ENCODE measurements around the gene MAL.

MAL gene

DNA sequence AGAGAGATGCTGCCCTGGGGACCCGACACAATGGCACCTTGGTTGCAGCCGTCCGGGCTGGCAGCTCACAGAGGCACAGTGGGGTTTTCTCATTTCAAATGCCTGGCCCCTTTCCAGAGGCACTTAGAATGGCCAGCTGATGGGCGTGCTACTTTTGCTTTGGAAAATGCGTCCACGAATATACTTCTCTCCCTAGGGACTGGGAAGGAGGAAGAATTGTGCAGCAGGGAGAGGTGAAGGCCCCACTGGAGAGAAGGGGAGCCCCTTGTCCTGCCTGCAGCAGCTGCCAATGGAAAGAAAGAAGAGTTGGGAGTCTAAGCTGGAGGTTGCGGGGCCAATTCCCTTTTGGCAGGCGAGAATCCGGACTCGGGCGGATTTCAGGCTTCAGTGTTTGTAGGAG, 1.1 kb upstream of the MAL start:
- H3K9me3 ChIP-seq (ENCODE audit: control insufficient read depth in 2 of 2, low read length in 2 of 2) = no peaks in the 10 kb centered on the region
- peak overlapping the region; percentile 78 for H3K27ac ChIP-seq (ENCODE audit: low read length)
- H3K4me1 ChIP-seq (ENCODE audit: control insufficient read depth, insufficient read depth, low read length) = peaks cover 23% of the 10 kb centered on the region
- peak overlapping the region in 1 of 2 donors; percentile 29 for H3K4me3 ChIP-seq (ENCODE audit: low read length in 2 of 2)
- H3K27me3 ChIP-seq (ENCODE audit: control insufficient read depth in 1 of 2, insufficient read depth in 2 of 2, low read length in 2 of 2) = peaks cover 26 to 45% of the 10 kb centered on the region in 2 donors
- no peak overlapping the region for H3K9ac ChIP-seq (ENCODE audit: low read length in 2 of 2)
- no peaks in the 10 kb centered on the region for H3K36me3 ChIP-seq (ENCODE audit: control insufficient read depth in 2 of 2, insufficient read depth in 2 of 2, low read length in 2 of 2)

DNA sequence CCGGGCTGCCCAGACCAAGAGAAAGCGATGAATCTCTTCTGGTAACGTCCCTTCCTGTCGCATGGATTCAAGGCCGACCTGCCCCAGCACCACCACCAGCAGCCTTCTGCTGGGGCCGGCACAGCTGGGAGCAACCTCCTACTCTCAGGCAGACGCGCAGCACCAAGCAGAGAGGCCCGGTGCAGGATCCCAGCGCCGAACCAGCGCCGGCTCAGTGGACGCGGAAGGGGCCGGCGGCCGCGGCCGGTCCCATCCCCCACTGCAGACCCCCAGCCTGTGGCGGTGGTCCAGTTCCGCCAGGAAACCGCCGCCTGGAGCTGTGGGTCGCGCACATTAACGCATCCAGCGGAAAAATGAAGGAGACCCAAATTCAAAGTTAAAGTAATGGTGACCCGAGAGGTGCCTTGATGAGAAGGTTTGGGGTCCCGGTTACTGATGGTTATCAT, 525 bp upstream of the MAL start:
- H3K36me3 ChIP-seq (ENCODE audit: control insufficient read depth in 2 of 2, insufficient read depth in 2 of 2, low read length in 2 of 2) = no peaks in the 10 kb centered on the region
- H3K9ac ChIP-seq (ENCODE audit: low read length in 2 of 2) = peak overlapping the region; percentile 22 to 47
- H3K9me3 ChIP-seq (ENCODE audit: control insufficient read depth in 2 of 2, low read length in 2 of 2) = no peaks in the 10 kb centered on the region
- peaks cover 23% of the 10 kb centered on the region for H3K4me1 ChIP-seq (ENCODE audit: control insufficient read depth, insufficient read depth, low read length)
- H3K4me3 ChIP-seq (ENCODE audit: low read length in 2 of 2) = peak overlapping the region in 1 of 2 donors; percentile 73
- peaks cover 26 to 45% of the 10 kb centered on the region in 2 donors for H3K27me3 ChIP-seq (ENCODE audit: control insufficient read depth in 1 of 2, insufficient read depth in 2 of 2, low read length in 2 of 2)
- H3K27ac ChIP-seq (ENCODE audit: low read length) = peak overlapping the region; percentile 78

DNA sequence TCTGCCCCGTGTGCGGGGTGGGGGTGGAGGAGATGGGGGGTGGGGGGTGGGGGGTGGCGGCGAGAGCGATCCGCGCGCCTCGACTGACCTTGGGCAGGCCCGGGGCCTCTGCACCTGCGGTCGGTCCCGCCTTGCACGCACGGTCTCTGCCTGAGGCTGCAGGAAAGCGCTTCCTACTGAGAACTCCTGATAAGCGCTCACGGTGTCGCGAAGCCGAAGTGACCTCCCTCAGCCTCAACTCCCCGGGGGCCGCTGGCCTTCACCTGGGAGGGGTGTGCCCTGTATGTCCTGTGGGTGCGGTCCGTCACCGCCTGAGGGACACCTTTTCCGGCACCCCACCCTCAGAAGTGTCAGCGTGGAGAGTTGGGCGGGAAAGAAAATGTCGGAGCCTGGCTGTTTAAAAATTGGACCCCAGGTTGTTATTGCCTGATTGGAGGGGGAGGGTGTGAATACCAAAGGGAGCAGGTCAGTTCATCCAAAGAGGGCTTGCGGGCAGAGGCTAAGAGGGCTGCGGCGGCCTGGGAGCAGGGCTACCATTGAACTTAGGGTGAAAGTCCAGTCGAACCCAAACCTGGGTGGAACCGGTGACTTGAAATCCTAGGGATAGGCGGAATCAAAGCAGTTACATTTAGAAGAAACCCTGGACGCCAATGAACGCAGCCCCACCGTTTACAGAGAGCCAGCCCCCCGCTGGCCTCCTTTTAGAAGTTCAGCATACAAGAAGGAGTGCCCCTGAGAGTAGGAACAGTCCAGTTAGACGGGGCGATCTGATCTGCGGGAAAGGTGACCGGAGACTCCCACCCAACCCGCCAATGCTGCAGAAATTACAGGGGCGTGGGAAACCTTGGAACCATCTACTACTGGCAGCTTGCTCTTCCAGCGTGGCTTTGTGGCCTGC, 1.2 kb downstream of the MAL start:
- no peaks in the 10 kb centered on the region for H3K36me3 ChIP-seq (ENCODE audit: control insufficient read depth in 2 of 2, insufficient read depth in 2 of 2, low read length in 2 of 2)
- peaks cover 25 to 45% of the 10 kb centered on the region in 2 donors for H3K27me3 ChIP-seq (ENCODE audit: control insufficient read depth in 1 of 2, insufficient read depth in 2 of 2, low read length in 2 of 2)
- H3K9ac ChIP-seq (ENCODE audit: low read length in 2 of 2) = peak overlapping the region in 1 of 2 donors; percentile 9
- no peaks in the 10 kb centered on the region for H3K9me3 ChIP-seq (ENCODE audit: control insufficient read depth in 2 of 2, low read length in 2 of 2)
- H3K4me1 ChIP-seq (ENCODE audit: control insufficient read depth, insufficient read depth, low read length) = peaks cover 24% of the 10 kb centered on the region
- no peak overlapping the region for H3K27ac ChIP-seq (ENCODE audit: low read length)
- H3K4me3 ChIP-seq (ENCODE audit: low read length in 2 of 2) = peak overlapping the region in 1 of 2 donors; percentile 73

DNA sequence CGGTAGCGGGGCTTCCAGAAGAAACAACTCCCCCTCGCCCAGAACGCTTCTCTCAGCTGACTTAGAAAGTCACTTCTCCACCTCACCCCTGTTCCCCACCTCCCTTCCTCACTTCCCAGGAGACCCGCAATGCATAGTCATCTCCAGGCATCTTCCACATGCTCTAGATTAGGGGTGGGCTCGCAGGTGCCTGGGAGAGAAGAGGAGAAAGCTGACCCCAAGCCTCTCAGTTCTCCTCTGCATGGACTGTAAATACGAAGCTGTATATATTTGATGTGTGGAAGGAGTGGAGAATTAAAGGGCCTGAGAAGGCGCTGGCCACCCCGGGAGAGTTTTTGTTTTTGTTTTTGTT, 1.8 kb downstream of the MAL start:
- Histone ChIP-seq H3K27me3 (ENCODE audit: control insufficient read depth in 1 of 2, insufficient read depth in 2 of 2, low read length in 2 of 2) (peaks cover 22 to 45% of the 10 kb centered on the region in 2 donors), H3K27ac (ENCODE audit: low read length) (no peak overlapping the region), H3K9ac (ENCODE audit: low read length in 2 of 2) (no peak overlapping the region), H3K4me3 (ENCODE audit: low read length in 2 of 2) (peak overlapping the region in 1 of 2 donors; percentile 73), H3K4me1 (ENCODE audit: control insufficient read depth, insufficient read depth, low read length) (peaks cover 20% of the 10 kb centered on the region), H3K36me3 (ENCODE audit: control insufficient read depth in 2 of 2, insufficient read depth in 2 of 2, low read length in 2 of 2) (no peaks in the 10 kb centered on the region), H3K9me3 (ENCODE audit: control insufficient read depth in 2 of 2, low read length in 2 of 2) (no peaks in the 10 kb centered on the region)

DNA sequence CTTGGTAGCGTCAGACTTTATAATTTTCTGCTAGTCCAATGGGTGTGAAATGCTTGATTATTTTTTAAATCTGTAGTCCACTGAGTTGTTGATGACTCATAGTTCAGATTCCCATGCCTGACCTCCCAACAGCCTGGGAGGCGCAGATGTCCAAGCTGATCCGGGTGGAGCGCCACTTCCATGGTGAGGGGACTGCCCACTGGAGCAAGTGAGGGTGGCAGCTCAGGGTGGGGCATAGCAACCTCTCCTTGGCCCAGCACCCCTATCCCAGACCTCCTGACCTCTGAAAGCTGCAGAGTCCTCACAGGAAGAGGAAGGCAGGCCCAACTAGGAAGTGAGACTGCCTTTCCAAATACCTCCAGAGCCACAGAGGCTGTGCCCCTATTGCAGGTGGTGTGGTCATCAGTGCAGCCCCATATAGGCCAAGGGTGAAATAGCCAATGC, 4.4 kb downstream of the MAL start:
- no peak overlapping the region for H3K4me3 ChIP-seq (ENCODE audit: low read length in 2 of 2)
- no peak overlapping the region for H3K9ac ChIP-seq (ENCODE audit: low read length in 2 of 2)
- H3K27me3 ChIP-seq (ENCODE audit: control insufficient read depth in 1 of 2, insufficient read depth in 2 of 2, low read length in 2 of 2) = peaks cover 13 to 23% of the 10 kb centered on the region in 2 donors
- H3K36me3 ChIP-seq (ENCODE audit: control insufficient read depth in 2 of 2, insufficient read depth in 2 of 2, low read length in 2 of 2) = no peaks in the 10 kb centered on the region
- H3K9me3 ChIP-seq (ENCODE audit: control insufficient read depth in 2 of 2, low read length in 2 of 2) = no peaks in the 10 kb centered on the region
- H3K4me1 ChIP-seq (ENCODE audit: control insufficient read depth, insufficient read depth, low read length) = peaks cover 13% of the 10 kb centered on the region
- H3K27ac ChIP-seq (ENCODE audit: low read length) = no peak overlapping the region

DNA sequence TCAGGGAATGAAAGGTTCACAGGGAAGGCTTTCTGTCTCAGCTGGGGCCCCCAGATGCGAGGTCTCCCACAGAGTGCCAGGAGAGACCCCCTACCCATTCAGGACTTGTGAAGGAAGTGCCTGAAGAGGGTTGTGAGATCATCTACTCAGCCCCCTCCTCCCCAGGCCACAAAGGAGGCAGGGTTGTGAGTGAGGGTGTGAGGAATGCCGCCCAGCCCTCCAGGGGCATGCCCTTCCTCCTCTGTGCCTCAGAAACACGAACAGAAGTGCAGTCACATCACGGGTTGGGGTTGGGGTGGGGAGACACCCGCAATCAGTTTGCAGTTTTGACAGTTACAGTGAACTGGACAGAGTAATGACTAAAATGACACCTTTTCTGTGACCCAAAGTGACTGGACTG, 5.0 kb downstream of the MAL start:
- Histone ChIP-seq H3K9me3 (ENCODE audit: control insufficient read depth in 2 of 2, low read length in 2 of 2) (no peaks in the 10 kb centered on the region), H3K27ac (ENCODE audit: low read length) (no peak overlapping the region), H3K4me3 (ENCODE audit: low read length in 2 of 2) (no peak overlapping the region), H3K27me3 (ENCODE audit: control insufficient read depth in 1 of 2, insufficient read depth in 2 of 2, low read length in 2 of 2) (peaks cover 13 to 17% of the 10 kb centered on the region in 2 donors), H3K4me1 (ENCODE audit: control insufficient read depth, insufficient read depth, low read length) (peaks cover 9% of the 10 kb centered on the region), H3K9ac (ENCODE audit: low read length in 2 of 2) (no peak overlapping the region), H3K36me3 (ENCODE audit: control insufficient read depth in 2 of 2, insufficient read depth in 2 of 2, low read length in 2 of 2) (no peaks in the 10 kb centered on the region)

DNA sequence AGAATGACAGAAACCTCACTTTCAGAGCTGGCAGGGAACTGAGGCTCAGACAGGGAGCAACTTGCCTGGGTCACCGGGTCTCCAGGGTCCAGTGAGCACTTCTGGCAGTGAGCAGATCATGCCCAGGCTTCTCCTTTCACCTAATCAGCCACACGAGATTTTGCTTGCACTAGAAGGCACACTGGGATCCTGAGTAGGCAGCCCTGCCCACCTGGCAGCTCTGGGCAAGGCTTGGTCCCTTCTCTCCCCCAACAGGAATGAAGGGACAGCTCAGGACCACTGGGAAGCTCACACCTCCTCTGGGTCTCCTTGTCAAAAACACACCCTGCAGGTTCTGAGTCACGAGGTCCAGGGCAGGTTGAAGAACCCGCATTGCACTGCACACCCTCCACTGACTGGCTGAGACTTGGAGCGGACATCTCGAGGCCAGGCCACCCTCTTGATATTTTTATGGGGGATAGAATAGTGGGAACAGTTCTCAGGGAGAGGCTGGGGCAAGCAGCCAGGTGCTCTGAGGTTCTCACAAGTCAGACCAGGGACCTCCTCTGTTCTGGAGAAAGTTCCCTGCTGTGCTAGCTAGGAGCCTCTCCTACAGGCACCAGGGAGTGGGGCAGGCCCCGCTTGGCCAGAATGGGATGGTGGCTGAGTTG, 5.7 kb downstream of the MAL start:
- no peaks in the 10 kb centered on the region for H3K9me3 ChIP-seq (ENCODE audit: control insufficient read depth in 2 of 2, low read length in 2 of 2)
- H3K36me3 ChIP-seq (ENCODE audit: control insufficient read depth in 2 of 2, insufficient read depth in 2 of 2, low read length in 2 of 2) = no peaks in the 10 kb centered on the region
- peaks cover 10% of the 10 kb centered on the region in 2 donors for H3K27me3 ChIP-seq (ENCODE audit: control insufficient read depth in 1 of 2, insufficient read depth in 2 of 2, low read length in 2 of 2)
- no peak overlapping the region for H3K27ac ChIP-seq (ENCODE audit: low read length)
- H3K4me3 ChIP-seq (ENCODE audit: low read length in 2 of 2) = no peak overlapping the region
- H3K4me1 ChIP-seq (ENCODE audit: control insufficient read depth, insufficient read depth, low read length) = peaks cover 7% of the 10 kb centered on the region
- H3K9ac ChIP-seq (ENCODE audit: low read length in 2 of 2) = no peak overlapping the region

DNA sequence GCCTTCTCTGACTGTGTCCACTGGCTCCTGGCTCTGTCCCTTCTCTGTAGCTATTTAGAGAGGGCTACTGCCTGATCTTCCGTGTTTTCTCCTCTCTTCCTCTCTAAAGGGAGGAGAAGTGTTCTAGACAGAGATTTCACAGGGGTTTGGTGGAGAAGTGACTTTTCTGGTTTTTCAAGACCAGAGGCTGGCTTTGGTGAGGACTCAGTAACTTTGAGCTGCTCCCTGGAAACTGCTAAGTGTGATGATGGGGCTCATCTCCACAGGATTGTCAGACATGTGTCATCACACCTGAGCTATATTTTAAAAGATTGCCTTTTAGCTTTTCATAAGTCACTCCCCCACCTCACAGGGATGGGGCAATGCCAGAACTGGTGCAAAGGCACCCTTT, 6.2 kb downstream of the MAL start:
- H3K36me3 ChIP-seq (ENCODE audit: control insufficient read depth in 2 of 2, insufficient read depth in 2 of 2, low read length in 2 of 2) = no peaks in the 10 kb centered on the region
- no peak overlapping the region for H3K9ac ChIP-seq (ENCODE audit: low read length in 2 of 2)
- H3K4me3 ChIP-seq (ENCODE audit: low read length in 2 of 2) = no peak overlapping the region
- H3K4me1 ChIP-seq (ENCODE audit: control insufficient read depth, insufficient read depth, low read length) = peaks cover 7% of the 10 kb centered on the region
- no peaks in the 10 kb centered on the region for H3K9me3 ChIP-seq (ENCODE audit: control insufficient read depth in 2 of 2, low read length in 2 of 2)
- H3K27me3 ChIP-seq (ENCODE audit: control insufficient read depth in 1 of 2, insufficient read depth in 2 of 2, low read length in 2 of 2) = peaks cover 7% of the 10 kb centered on the region in 2 donors
- H3K27ac ChIP-seq (ENCODE audit: low read length) = no peak overlapping the region

DNA sequence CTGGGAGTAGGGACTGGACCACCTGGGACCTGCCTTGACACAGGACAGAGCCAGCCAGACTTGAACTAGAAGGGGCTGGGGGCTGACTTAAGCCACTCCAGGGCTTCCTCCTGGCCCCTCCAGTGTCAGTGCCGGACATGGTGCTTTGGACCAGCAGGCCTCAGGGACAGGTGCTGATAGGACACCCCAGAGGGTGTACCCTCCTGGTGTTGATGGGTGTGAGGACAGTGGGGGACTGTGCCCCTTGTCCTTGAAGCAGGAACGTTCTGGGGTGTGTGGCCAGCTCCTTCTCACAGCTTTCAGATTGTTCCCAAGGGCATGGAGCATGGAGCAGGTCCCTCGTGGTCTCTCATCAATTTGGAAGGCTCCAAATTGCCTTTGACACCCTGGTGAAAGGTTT, 6.8 kb downstream of the MAL start:
- H3K9ac ChIP-seq (ENCODE audit: low read length in 2 of 2) = no peak overlapping the region
- peaks cover 7% of the 10 kb centered on the region for H3K4me1 ChIP-seq (ENCODE audit: control insufficient read depth, insufficient read depth, low read length)

DNA sequence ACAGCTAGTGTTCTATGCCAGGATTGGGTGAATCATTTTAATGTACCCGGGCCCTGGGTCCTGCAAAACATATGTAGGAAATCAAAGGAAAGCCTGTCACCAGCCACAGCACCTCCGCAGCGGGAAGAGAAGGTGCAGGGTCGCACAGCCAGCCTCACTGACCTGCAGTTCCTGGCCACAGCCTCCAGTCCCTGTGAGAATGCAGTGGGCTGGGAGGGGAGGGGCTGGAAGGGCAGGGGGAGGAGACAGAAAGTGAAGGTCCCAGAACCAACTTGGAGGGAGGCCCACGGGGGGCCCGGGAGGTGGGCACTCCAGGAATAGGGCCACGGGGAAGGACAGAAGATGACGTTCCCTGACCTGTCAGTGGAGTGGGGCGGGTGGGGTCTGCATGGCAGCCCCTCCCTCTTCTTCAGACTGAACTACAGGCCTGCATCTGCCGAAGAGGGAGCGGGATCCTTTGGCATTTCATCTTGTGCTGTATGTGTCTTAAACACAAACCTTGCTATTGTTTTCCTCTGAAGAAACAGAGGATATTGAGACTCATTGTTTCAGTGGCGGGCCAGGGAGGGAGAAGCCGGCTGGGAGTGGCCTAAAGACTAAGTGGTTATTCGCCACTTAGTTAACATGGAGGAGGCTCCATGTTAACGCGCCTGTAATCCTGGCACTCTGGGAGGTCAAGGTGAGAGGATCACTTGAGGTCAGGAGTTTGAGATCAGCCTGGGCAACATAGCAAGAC, 7.5 kb downstream of the MAL start:
- Histone ChIP-seq H3K9ac (ENCODE audit: low read length in 2 of 2) (no peak overlapping the region), H3K4me1 (ENCODE audit: control insufficient read depth, insufficient read depth, low read length) (peaks cover 7% of the 10 kb centered on the region), H3K36me3 (ENCODE audit: control insufficient read depth in 2 of 2, insufficient read depth in 2 of 2, low read length in 2 of 2) (no peaks in the 10 kb centered on the region), H3K27ac (ENCODE audit: low read length) (no peak overlapping the region), H3K27me3 (ENCODE audit: control insufficient read depth in 1 of 2, insufficient read depth in 2 of 2, low read length in 2 of 2) (no peaks in the 10 kb centered on the region), H3K4me3 (ENCODE audit: low read length in 2 of 2) (no peak overlapping the region), H3K9me3 (ENCODE audit: control insufficient read depth in 2 of 2, low read length in 2 of 2) (no peaks in the 10 kb centered on the region)

More for the DNA sequence above, 6.8 kb downstream of the MAL start:
- H3K36me3 ChIP-seq (ENCODE audit: control insufficient read depth in 2 of 2, insufficient read depth in 2 of 2, low read length in 2 of 2) = no peaks in the 10 kb centered on the region
- H3K27me3 ChIP-seq (ENCODE audit: control insufficient read depth in 1 of 2, insufficient read depth in 2 of 2, low read length in 2 of 2) = peaks cover 1% of the 10 kb centered on the region in 2 donors
- no peak overlapping the region for H3K27ac ChIP-seq (ENCODE audit: low read length)
- no peaks in the 10 kb centered on the region for H3K9me3 ChIP-seq (ENCODE audit: control insufficient read depth in 2 of 2, low read length in 2 of 2)
- no peak overlapping the region for H3K4me3 ChIP-seq (ENCODE audit: low read length in 2 of 2)
